Kidney (tissue), 14 donors: ENCODE data around the gene TSEN2. TPM values are rescaled to one million over a fixed set of nuclear protein-coding genes. Genes with fewer than 3 reads are reported as not detected.
"Not testable (repeated sequence)": the region's sequence is repeated elsewhere in the genome, so short reads cannot be mapped to it uniquely, and the experiment has no call there.

Source experiments
- DNase-seq, 5 donors: peaks; one replicate each; pipeline ENCODE4 v3.0.0-alpha.2; 2013 to 2020
- FAIRE-seq: peaks from 2 replicates; lab custom pipeline; 2012; peaks lifted over from hg19 to GRCh38; lab: Jason Lieb, UNC
- H3K27ac ChIP-seq, 2 donors: one replicate each; pipeline ENCODE4 v1.7.0; 2013; ENCODE audit warnings: low read depth in 2 of 2, low read length in 2 of 2, inconsistent platforms in 1 of 2
- H3K27me3 ChIP-seq: one replicate; pipeline ENCODE4 v1.7.1; 2013; ENCODE audit warnings: low read length, inconsistent platforms; ENCODE audit not compliant: control insufficient read depth, insufficient read depth
- H3K36me3 ChIP-seq, 3 donors: one replicate each; pipeline versions ENCODE4 v1.7.0 to v1.7.1; 2013; ENCODE audit warnings: low read length in 3 of 3, control low read depth in 1 of 3, inconsistent platforms in 1 of 3; ENCODE audit not compliant: insufficient read depth in 3 of 3, control insufficient read depth in 2 of 3
- H3K4me1 ChIP-seq, 3 donors: one replicate each; pipeline versions ENCODE4 v1.7.0 to v1.7.1; 2013; ENCODE audit warnings: low read length in 3 of 3, inconsistent platforms in 1 of 3, low read depth in 1 of 3; ENCODE audit not compliant: control insufficient read depth in 2 of 3, insufficient read depth in 2 of 3
- H3K4me3 ChIP-seq, 3 donors: one replicate each; pipeline versions ENCODE4 v1.7.0 to v1.8.1; 2013; ENCODE audit warnings: low read length in 3 of 3, control low read depth in 1 of 3, inconsistent platforms in 1 of 3
- H3K9ac ChIP-seq, 3 donors: one replicate each; pipeline versions ENCODE4 v1.7.0 to v1.7.1; 2013; ENCODE audit warnings: low read length in 3 of 3, control low read depth in 1 of 3, inconsistent platforms in 1 of 3
- H3K9me3 ChIP-seq, 3 donors: one replicate each; pipeline versions ENCODE4 v1.7.0 to v1.7.1; 2013; ENCODE audit warnings: low read length in 3 of 3, control low read depth in 1 of 3, inconsistent platforms in 1 of 3; ENCODE audit not compliant: control insufficient read depth in 2 of 3, insufficient read depth in 1 of 3
- CTCF ChIP-seq: IDR thresholded peaks from 3 replicates; pipeline ENCODE4 v1.5.1; 2012; ENCODE audit warnings: mild to moderate bottlenecking, moderate library complexity, borderline replicate concordance; ENCODE audit not compliant: insufficient read depth; ENCODE audit errors: extremely low read depth
- intact Hi-C: fragments of 100-400 bp; cut with DNase I; formaldehyde crosslinking; loops from one replicate; pipeline ENCODE4 v1.11.1; 2022
- polyA plus RNA-seq: library from polyadenylated mRNA; stranded (reverse); fragments of 350-450 nt; fragmentation: Illumina TruSeq; extraction: RNeasy Lipid Tissue Mini Kit (QIAGEN cat#74804); gene quantifications from one replicate; pipeline ENCODE4 v1.2.3, GENCODE V29; 2014; ENCODE audit warnings: low read depth, low replicate concordance; ENCODE audit not compliant: insufficient read depth
- total RNA-seq: library from RNA; stranded (reverse); fragmentation: NEBNext Ultra II Directional; extraction: Animal tissue kit (Norgen Biotek cat#: 25700); gene quantifications from one replicate; pipeline ENCODE4 v1.2.1, GENCODE V29; 2021
- donor health status: control.
- donor health status: control.
- donor health status: control.
- donor health status: control.
- donor health status: control.
- donor health status: DM: yes; HTN: yes; CAD: no.
- donor health status: Normal renal cell carcinoma (clear cell type).

TSEN2 gene
- total and polyA plus RNA-seq, 2 donors from 2014 or later, result 10.3 to 20.7 TPM

GRCh38 chr3:12468276-12468675 is 16.0 kb upstream of the TSEN2 start:
- Histone ChIP-seq H3K36me3 (no peaks in the 10 kb centered on the region), H3K9me3 (no peaks in the 10 kb centered on the region), H3K4me1 (peaks cover 0 to 4% (median 0%) of the 10 kb centered on the region in 3 donors), H3K27ac (no peak overlapping the region), H3K9ac (no peak overlapping the region), H3K4me3 (no peak overlapping the region), H3K27me3 (no peaks in the 10 kb centered on the region)
- no peak for TF ChIP-seq CTCF
- DNase-seq (no peak), FAIRE-seq (no peak)
- intact Hi-C loops, result no loop called here

GRCh38 chr3:12468757-12469156 is 15.5 kb upstream of the TSEN2 start:
- no peak for FAIRE-seq
- no peak for TF ChIP-seq CTCF
- intact Hi-C loops, result no loop called here
- peaks cover 0 to 4% (median 0%) of the 10 kb centered on the region in 3 donors for H3K4me1 ChIP-seq
- no peak overlapping the region for H3K9ac ChIP-seq
- no peaks in the 10 kb centered on the region for H3K27me3 ChIP-seq
- no peaks in the 10 kb centered on the region for H3K36me3 ChIP-seq
- no peak overlapping the region for H3K27ac ChIP-seq
- DNase-seq, result no peak
- no peak overlapping the region for H3K4me3 ChIP-seq
- H3K9me3 ChIP-seq, result no peaks in the 10 kb centered on the region

- intact Hi-C loops, DNase-seq: not testable (repeated sequence)
These were observed 15.1 kb upstream of the TSEN2 start for GRCh38 chr3:12469222-12469621.

GRCh38 chr3:12470111-12470510 is 14.2 kb upstream of the TSEN2 start:
- intact Hi-C loops, result no loop called here
- no peak overlapping the region for H3K27ac ChIP-seq

More at GRCh38 chr3:12469222-12469621, 15.1 kb upstream of the TSEN2 start:
- not testable (repeated sequence) for H3K27ac ChIP-seq, H3K27me3 ChIP-seq, H3K9me3 ChIP-seq, FAIRE-seq, H3K4me1 ChIP-seq, H3K9ac ChIP-seq, H3K36me3 ChIP-seq, H3K4me3 ChIP-seq

More at GRCh38 chr3:12470111-12470510, 14.2 kb upstream of the TSEN2 start:
- no peak for FAIRE-seq
- Histone ChIP-seq H3K4me3 (no peak overlapping the region), H3K36me3 (no peaks in the 10 kb centered on the region), H3K4me1 (peaks cover 0 to 4% (median 0%) of the 10 kb centered on the region in 3 donors), H3K27me3 (no peaks in the 10 kb centered on the region), H3K9me3 (no peaks in the 10 kb centered on the region), H3K9ac (no peak overlapping the region)
- TF ChIP-seq CTCF, result no peak
- no peak for DNase-seq
